Measurements from ENCODE around the gene CYTH3. TPM values are rescaled to one million over a fixed set of nuclear protein-coding genes. Genes with fewer than 3 reads are reported as not detected.
"Not testable (repeated sequence)": the region's sequence is repeated elsewhere in the genome, so short reads cannot be mapped to it uniquely, and the experiment has no call there.

The CYTH3 gene
- polyA plus RNA-seq, 1 donor (not counting 4 experiments of a cell fraction or from before 2014, with no cell fraction given) = 28.4 TPM

DNA sequence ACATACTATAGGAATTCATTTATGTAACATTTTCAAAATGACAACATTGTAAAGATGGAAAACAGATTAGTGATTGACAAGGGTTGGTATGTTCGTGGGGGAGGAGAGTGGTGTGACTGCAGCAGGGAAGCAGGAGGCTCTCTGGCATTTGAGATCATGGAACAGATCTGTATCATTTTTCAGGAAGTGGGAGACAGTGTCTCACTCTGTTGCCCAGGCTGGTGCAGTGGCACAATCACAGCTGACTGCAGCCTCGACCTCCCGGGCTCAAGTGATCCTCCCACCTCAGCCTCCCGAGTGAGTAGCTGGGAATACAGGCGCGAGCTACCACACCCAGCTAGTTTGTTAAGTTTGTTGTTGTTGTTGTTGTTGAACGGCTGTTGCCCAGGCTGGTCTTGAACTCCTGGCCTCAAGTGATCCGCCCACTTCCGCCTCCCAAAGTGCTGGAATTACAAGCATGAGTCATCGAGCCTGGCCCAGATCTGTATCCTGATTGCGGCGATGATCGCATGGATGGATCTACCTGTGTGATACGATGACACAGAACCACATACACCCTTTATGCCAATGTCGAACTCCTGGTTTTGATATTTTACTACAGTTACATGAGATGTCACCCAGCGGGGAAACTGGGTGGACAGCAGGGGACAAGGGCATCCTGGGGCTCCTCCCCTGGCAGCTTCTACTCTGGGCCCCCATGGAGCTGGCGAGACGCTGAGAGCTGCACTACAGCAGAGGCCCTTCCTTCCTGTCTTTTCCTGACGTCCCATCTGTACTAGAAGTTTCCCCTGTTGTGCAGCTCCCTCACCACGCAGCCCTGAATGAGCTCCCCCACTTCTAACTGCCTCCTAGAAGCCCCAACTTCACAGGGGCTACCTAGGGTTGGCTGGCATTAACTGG is 12.3 kb upstream of the CYTH3 start:
- FAIRE-seq = peak; percentile 5

DNA sequence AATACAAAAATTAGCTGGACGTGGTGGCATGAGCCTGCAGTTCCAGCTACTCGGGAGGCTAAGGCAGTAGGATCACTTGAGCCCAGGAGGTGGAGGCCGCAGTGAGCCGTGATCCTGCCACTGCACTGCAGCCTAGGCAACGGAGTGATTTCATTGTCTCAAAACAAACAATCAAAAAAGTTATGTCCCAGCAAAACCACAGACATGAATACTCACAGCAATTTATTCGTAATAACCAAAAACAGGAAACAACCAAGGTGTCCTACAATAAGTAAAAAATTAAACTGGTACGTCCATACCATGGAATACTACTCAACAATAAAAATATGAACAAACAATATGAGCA is 11.6 kb upstream of the CYTH3 start:
- Histone ChIP-seq H4K20me1 (ENCODE audit: control insufficient read depth, extremely low read depth, insufficient read depth, low read length) (no peaks in the 10 kb centered on the region), H3K27me3 (ENCODE audit: control insufficient read depth, extremely low read depth, insufficient read depth, low read length) (no peaks in the 10 kb centered on the region), H2AFZ (ENCODE audit: control insufficient read depth, low read length) (no peak overlapping the region), H3K4me1 (ENCODE audit: control insufficient read depth, extremely low read depth, insufficient read depth, low read length) (peaks cover 31% of the 10 kb centered on the region), H3K4me3 (ENCODE audit: control insufficient read depth in 2 of 3, extremely low read depth in 1 of 3, insufficient read depth in 2 of 3, low read depth in 1 of 3, low read length in 3 of 3) (no peak overlapping the region), H3K9me1 (ENCODE audit: control insufficient read depth, extremely low read depth, insufficient read depth, low read length) (no peaks in the 10 kb centered on the region), H3K79me2 (ENCODE audit: control insufficient read depth, insufficient read depth, low read length) (no peaks in the 10 kb centered on the region), H3K27ac (ENCODE audit: control insufficient read depth, insufficient read depth, low read length) (peak overlapping the region; percentile 98), H3K9me3 (ENCODE audit: control insufficient read depth, low read depth, low read length) (no peaks in the 10 kb centered on the region), H3K4me2 (ENCODE audit: control insufficient read depth, extremely low read depth, insufficient read depth, low read depth, low read length) (peak overlapping the region; percentile 67), H3K36me3 (ENCODE audit: control insufficient read depth in 2 of 2, extremely low read depth in 1 of 2, insufficient read depth in 2 of 2, low read length in 2 of 2) (no peaks in the 10 kb centered on the region), H3K9ac (ENCODE audit: control insufficient read depth, extremely low read depth, insufficient read depth, low read length) (peak overlapping the region; percentile 87)
- no peak for TF ChIP-seq EZH2 (IDR thresholded peaks at IDR 0.05; ENCODE audit: low read length)
- TF ChIP-seq, protein P1, sequence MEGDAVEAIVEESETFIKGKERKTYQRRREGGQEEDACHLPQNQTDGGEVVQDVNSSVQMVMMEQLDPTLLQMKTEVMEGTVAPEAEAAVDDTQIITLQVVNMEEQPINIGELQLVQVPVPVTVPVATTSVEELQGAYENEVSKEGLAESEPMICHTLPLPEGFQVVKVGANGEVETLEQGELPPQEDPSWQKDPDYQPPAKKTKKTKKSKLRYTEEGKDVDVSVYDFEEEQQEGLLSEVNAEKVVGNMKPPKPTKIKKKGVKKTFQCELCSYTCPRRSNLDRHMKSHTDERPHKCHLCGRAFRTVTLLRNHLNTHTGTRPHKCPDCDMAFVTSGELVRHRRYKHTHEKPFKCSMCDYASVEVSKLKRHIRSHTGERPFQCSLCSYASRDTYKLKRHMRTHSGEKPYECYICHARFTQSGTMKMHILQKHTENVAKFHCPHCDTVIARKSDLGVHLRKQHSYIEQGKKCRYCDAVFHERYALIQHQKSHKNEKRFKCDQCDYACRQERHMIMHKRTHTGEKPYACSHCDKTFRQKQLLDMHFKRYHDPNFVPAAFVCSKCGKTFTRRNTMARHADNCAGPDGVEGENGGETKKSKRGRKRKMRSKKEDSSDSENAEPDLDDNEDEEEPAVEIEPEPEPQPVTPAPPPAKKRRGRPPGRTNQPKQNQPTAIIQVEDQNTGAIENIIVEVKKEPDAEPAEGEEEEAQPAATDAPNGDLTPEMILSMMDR (optimal IDR thresholded peaks at IDR 0.05 in 1 of 3, IDR thresholded peaks at IDR 0.05 in 1 of 3, conservative IDR thresholded peaks at IDR 0.05 in 1 of 3; ENCODE audit: extremely low read depth in 1 of 3, insufficient read depth in 2 of 3, low read length in 3 of 3) = no peak
- no peak for FAIRE-seq
- no peak for DNase-seq (ENCODE audit: low read depth, low spot score)
- dilution Hi-C loops (cut with MboI; ENCODE audit: extremely low pct_ligation_motif_present, low sequenced_read_pairs) = no loop called here

More for the DNA sequence above, 12.3 kb upstream of the CYTH3 start:
- peak overlapping the region; percentile 2 for H3K4me2 ChIP-seq (ENCODE audit: control insufficient read depth, extremely low read depth, insufficient read depth, low read depth, low read length)
- H3K27me3 ChIP-seq (ENCODE audit: control insufficient read depth, extremely low read depth, insufficient read depth, low read length) = no peaks in the 10 kb centered on the region
- H3K27ac ChIP-seq (ENCODE audit: control insufficient read depth, insufficient read depth, low read length) = peak overlapping the region; percentile 98
- H3K36me3 ChIP-seq (ENCODE audit: control insufficient read depth in 2 of 2, extremely low read depth in 1 of 2, insufficient read depth in 2 of 2, low read length in 2 of 2) = no peaks in the 10 kb centered on the region
- H3K9me1 ChIP-seq (ENCODE audit: control insufficient read depth, extremely low read depth, insufficient read depth, low read length) = no peaks in the 10 kb centered on the region
- peaks cover 27% of the 10 kb centered on the region for H3K4me1 ChIP-seq (ENCODE audit: control insufficient read depth, extremely low read depth, insufficient read depth, low read length)
- H3K79me2 ChIP-seq (ENCODE audit: control insufficient read depth, insufficient read depth, low read length) = no peaks in the 10 kb centered on the region
- H3K4me3 ChIP-seq (ENCODE audit: control insufficient read depth in 2 of 3, extremely low read depth in 1 of 3, insufficient read depth in 2 of 3, low read depth in 1 of 3, low read length in 3 of 3) = no peak overlapping the region
- dilution Hi-C loops (cut with MboI; ENCODE audit: extremely low pct_ligation_motif_present, low sequenced_read_pairs) = no loop called here
- H3K9ac ChIP-seq (ENCODE audit: control insufficient read depth, extremely low read depth, insufficient read depth, low read length) = peak overlapping the region; percentile 37
- TF ChIP-seq EZH2 (IDR thresholded peaks at IDR 0.05; ENCODE audit: low read length) = no peak
- TF ChIP-seq, protein P1 (optimal IDR thresholded peaks at IDR 0.05 in 1 of 3, IDR thresholded peaks at IDR 0.05 in 1 of 3, conservative IDR thresholded peaks at IDR 0.05 in 1 of 3; ENCODE audit: extremely low read depth in 1 of 3, insufficient read depth in 2 of 3, low read length in 3 of 3) = no peak
- no peaks in the 10 kb centered on the region for H3K9me3 ChIP-seq (ENCODE audit: control insufficient read depth, low read depth, low read length)
- no peak overlapping the region for H2AFZ ChIP-seq (ENCODE audit: control insufficient read depth, low read length)
- DNase-seq (ENCODE audit: low read depth, low spot score) = peak; percentile 70
- H4K20me1 ChIP-seq (ENCODE audit: control insufficient read depth, extremely low read depth, insufficient read depth, low read length) = no peaks in the 10 kb centered on the region

DNA sequence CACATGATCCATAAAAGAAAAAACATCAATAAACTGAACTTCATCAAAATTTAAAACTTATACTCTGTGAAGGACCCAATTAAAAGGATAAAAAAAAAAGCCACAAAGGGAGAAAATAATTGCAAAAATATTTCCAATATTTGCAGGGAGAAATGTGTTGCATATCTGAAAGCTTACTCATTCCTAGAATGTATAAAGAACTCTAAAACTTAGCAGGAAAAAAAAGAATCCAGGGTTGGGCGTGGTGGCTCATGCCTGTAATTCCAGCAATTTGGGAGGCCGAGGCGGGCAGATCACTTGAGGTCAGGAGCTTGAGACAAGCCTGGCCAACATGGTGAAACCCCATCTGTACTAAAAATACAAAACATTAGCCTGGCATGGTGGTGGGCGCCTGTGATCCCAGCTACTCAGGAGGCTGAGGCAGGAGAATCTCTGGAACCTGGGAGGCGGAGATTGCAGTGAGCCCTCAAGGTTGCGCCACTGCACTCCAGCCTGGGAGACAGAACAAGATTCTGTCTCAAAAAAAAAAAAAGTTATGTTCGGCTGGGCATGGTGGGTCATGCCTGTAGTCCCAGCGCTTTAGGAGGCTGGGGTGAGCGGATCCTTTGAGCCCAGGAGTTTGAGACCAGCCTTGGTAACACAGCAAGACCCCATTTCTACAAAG is 11.1 kb upstream of the CYTH3 start:
- H3K79me2 ChIP-seq (ENCODE audit: control insufficient read depth, insufficient read depth, low read length); H3K9me1 ChIP-seq (ENCODE audit: control insufficient read depth, extremely low read depth, insufficient read depth, low read length); DNase-seq (ENCODE audit: low read depth, low spot score); H3K9me3 ChIP-seq (ENCODE audit: control insufficient read depth, low read depth, low read length); H3K27me3 ChIP-seq (ENCODE audit: control insufficient read depth, extremely low read depth, insufficient read depth, low read length); FAIRE-seq; H3K36me3 ChIP-seq (ENCODE audit: control insufficient read depth in 2 of 2, extremely low read depth in 1 of 2, insufficient read depth in 2 of 2, low read length in 2 of 2); H4K20me1 ChIP-seq (ENCODE audit: control insufficient read depth, extremely low read depth, insufficient read depth, low read length); dilution Hi-C loops (cut with MboI; ENCODE audit: extremely low pct_ligation_motif_present, low sequenced_read_pairs): not testable (repeated sequence)
- Histone ChIP-seq H2AFZ (ENCODE audit: control insufficient read depth, low read length) (peak overlapping the region; percentile 49), H3K4me3 (ENCODE audit: control insufficient read depth in 2 of 3, extremely low read depth in 1 of 3, insufficient read depth in 2 of 3, low read depth in 1 of 3, low read length in 3 of 3) (peak overlapping the region in 1 of 3 experiments; percentile 14), H3K4me1 (ENCODE audit: control insufficient read depth, extremely low read depth, insufficient read depth, low read length) (peaks cover 32% of the 10 kb centered on the region), H3K4me2 (ENCODE audit: control insufficient read depth, extremely low read depth, insufficient read depth, low read depth, low read length) (peak overlapping the region; percentile 67), H3K27ac (ENCODE audit: control insufficient read depth, insufficient read depth, low read length) (peak overlapping the region; percentile 98), H3K9ac (ENCODE audit: control insufficient read depth, extremely low read depth, insufficient read depth, low read length) (peak overlapping the region; percentile 87)
